GM12891 (cell line): Measurements from ENCODE around the gene FAM168A.

ENCODE experiments used
- POLR2AphosphoS5 ChIP-seq: IDR thresholded peaks from 2 replicates; pipeline ENCODE4 v1.6.1; 2011; ENCODE audit warnings: low read depth, low read length, control low read depth
- SPI1 ChIP-seq: IDR thresholded peaks from 2 replicates; pipeline ENCODE4 v1.6.1; 2011; ENCODE audit warnings: low read depth, low read length, control low read depth
- TAF1 ChIP-seq: IDR thresholded peaks from 2 replicates; pipeline ENCODE4 v1.6.1; 2011; ENCODE audit warnings: low read depth, low read length, control low read depth

- TF ChIP-seq POLR2AphosphoS5 = no peak
- no peak for TF ChIP-seq SPI1
- no peak for TF ChIP-seq TAF1
Observed at GRCh38 chr11:73386546-73386945, 211.4 kb downstream of the FAM168A start.
